ENCODE results near the gene SLC25A27. TPM values are rescaled to one million over a fixed set of nuclear protein-coding genes. Genes with fewer than 3 reads are reported as not detected.

Gene SLC25A27
- total RNA-seq, 1 experiment from 2014 or later = 0.45 TPM

DNA sequence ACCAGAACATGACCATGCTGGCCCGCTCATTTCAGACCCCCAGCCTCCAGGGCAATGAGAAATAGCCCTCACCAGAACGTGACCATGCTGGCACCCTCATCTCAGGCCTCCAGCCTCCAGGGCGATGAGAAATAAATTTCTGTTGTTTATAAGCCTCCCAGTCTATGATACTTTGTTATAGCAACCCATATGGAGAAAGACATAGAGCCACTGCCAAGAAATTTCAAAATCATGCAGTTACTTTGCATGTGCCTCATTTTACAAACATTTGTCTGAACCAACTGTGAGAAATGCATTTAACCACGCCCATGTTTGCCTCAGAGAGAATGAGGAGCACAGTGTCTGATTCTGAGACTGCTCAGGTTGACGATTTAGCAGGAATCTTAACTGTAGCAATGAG, 15.6 kb upstream of the SLC25A27 start:
- POLR2A ChIA-PET (ENCODE audit: low non-redundant PET) = no interaction called here
- no TSS peak for BruUV-seq (replicated peaks)
- H3K4me1 ChIP-seq (ENCODE audit: insufficient read depth, low read length, poor library complexity, severe bottlenecking) = no peaks in the 10 kb centered on the region
- no peaks in the 10 kb centered on the region for H3K36me3 ChIP-seq (ENCODE audit: insufficient read depth, low read length, poor library complexity, severe bottlenecking)
- no peak overlapping the region for H3K4me3 ChIP-seq (ENCODE audit: low read depth, low read length, poor library complexity, severe bottlenecking)
- DNase-seq (ENCODE audit: low spot score) = no peak
- H3K27ac ChIP-seq (ENCODE audit: low read depth, low read length, poor library complexity, severe bottlenecking) = no peak overlapping the region
- CTCF ChIA-PET = no interaction called here
- no peaks in the 10 kb centered on the region for H3K27me3 ChIP-seq (replicated peaks; ENCODE audit: insufficient read depth, low read depth, low read length, poor library complexity)
- TF ChIP-seq, protein P1, sequence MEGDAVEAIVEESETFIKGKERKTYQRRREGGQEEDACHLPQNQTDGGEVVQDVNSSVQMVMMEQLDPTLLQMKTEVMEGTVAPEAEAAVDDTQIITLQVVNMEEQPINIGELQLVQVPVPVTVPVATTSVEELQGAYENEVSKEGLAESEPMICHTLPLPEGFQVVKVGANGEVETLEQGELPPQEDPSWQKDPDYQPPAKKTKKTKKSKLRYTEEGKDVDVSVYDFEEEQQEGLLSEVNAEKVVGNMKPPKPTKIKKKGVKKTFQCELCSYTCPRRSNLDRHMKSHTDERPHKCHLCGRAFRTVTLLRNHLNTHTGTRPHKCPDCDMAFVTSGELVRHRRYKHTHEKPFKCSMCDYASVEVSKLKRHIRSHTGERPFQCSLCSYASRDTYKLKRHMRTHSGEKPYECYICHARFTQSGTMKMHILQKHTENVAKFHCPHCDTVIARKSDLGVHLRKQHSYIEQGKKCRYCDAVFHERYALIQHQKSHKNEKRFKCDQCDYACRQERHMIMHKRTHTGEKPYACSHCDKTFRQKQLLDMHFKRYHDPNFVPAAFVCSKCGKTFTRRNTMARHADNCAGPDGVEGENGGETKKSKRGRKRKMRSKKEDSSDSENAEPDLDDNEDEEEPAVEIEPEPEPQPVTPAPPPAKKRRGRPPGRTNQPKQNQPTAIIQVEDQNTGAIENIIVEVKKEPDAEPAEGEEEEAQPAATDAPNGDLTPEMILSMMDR (conservative IDR thresholded peaks at IDR 0.05; ENCODE audit: low read depth, low read length) = no peak
- no peak for TF ChIP-seq EZH2 (IDR thresholded peaks at IDR 0.05; ENCODE audit: borderline replicate concordance, low read depth, low read length, poor library complexity, severe bottlenecking)
- intact Hi-C loops (cut with micrococcal nuclease; ENCODE audit: unreplicated experiment) = no loop called here
- no peaks in the 10 kb centered on the region for H3K9me3 ChIP-seq (ENCODE audit: low read depth, low read length, poor library complexity, severe bottlenecking)

DNA sequence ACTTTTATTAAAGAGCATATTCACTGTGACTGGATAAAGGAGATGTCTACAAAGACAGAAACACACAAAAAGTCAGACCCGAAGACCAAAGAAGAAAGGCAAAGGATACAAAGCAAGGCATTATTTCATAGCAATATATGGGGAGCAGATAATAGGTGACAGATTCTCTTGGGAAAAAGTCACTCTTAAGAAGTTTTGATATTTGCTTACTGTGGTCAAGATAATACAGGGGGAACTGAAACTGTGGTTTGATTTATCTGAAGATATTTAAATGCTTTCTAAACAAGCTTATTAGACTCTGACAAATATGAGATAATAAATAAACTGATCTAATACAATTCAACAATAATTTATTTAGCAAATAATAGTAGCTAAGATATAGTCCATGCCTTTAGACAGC, 14.8 kb upstream of the SLC25A27 start:
- no peak for DNase-seq (ENCODE audit: low spot score)
- TF ChIP-seq, protein P1 (conservative IDR thresholded peaks at IDR 0.05; ENCODE audit: low read depth, low read length) = no peak
- no peak for TF ChIP-seq EZH2 (IDR thresholded peaks at IDR 0.05; ENCODE audit: borderline replicate concordance, low read depth, low read length, poor library complexity, severe bottlenecking)
- Histone ChIP-seq H3K36me3 (ENCODE audit: insufficient read depth, low read length, poor library complexity, severe bottlenecking) (no peaks in the 10 kb centered on the region), H3K4me1 (ENCODE audit: insufficient read depth, low read length, poor library complexity, severe bottlenecking) (no peaks in the 10 kb centered on the region), H3K9me3 (ENCODE audit: low read depth, low read length, poor library complexity, severe bottlenecking) (no peaks in the 10 kb centered on the region), H3K27ac (ENCODE audit: low read depth, low read length, poor library complexity, severe bottlenecking) (no peak overlapping the region), H3K4me3 (ENCODE audit: low read depth, low read length, poor library complexity, severe bottlenecking) (no peak overlapping the region), H3K27me3 (replicated peaks; ENCODE audit: insufficient read depth, low read depth, low read length, poor library complexity) (no peaks in the 10 kb centered on the region)
- intact Hi-C loops (cut with micrococcal nuclease; ENCODE audit: unreplicated experiment) = no loop called here
- ChIA-PET CTCF (no interaction called here), POLR2A (ENCODE audit: low non-redundant PET) (no interaction called here)
- no TSS peak for BruUV-seq (replicated peaks)

DNA sequence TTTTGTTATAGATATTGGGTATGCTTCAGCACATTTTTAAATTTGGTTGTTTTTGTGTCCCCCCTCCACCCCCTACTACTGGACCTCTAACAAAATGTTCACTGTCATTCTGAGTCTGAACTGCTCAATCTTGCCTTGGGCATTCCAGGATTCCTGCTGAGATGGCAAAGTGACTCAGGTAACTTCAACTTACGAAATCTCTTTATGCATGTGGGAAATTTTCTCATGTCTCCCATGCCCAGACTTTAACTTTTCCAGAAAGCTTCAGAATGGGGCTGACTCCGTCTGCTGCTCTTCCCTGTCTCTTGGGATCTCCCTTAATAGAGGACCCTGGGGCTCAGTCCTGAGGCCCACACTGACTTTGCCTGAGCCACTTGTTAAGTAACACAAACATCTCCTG, 14.1 kb upstream of the SLC25A27 start:
- TF ChIP-seq, protein P1 (conservative IDR thresholded peaks at IDR 0.05; ENCODE audit: low read depth, low read length) = no peak
- no peak for TF ChIP-seq EZH2 (IDR thresholded peaks at IDR 0.05; ENCODE audit: borderline replicate concordance, low read depth, low read length, poor library complexity, severe bottlenecking)
- ChIA-PET POLR2A (ENCODE audit: low non-redundant PET) (no interaction called here), CTCF (no interaction called here)
- Histone ChIP-seq H3K4me1 (ENCODE audit: insufficient read depth, low read length, poor library complexity, severe bottlenecking) (no peaks in the 10 kb centered on the region), H3K27me3 (replicated peaks; ENCODE audit: insufficient read depth, low read depth, low read length, poor library complexity) (no peaks in the 10 kb centered on the region), H3K9me3 (ENCODE audit: low read depth, low read length, poor library complexity, severe bottlenecking) (no peaks in the 10 kb centered on the region), H3K27ac (ENCODE audit: low read depth, low read length, poor library complexity, severe bottlenecking) (no peak overlapping the region), H3K36me3 (ENCODE audit: insufficient read depth, low read length, poor library complexity, severe bottlenecking) (no peaks in the 10 kb centered on the region), H3K4me3 (ENCODE audit: low read depth, low read length, poor library complexity, severe bottlenecking) (no peak overlapping the region)
- no TSS peak for BruUV-seq (replicated peaks)
- intact Hi-C loops (cut with micrococcal nuclease; ENCODE audit: unreplicated experiment) = no loop called here
- no peak for DNase-seq (ENCODE audit: low spot score)

Data from A673 (cell line).